Measurements from ENCODE around the gene MBTD1. TPM values are rescaled to one million over a fixed set of nuclear protein-coding genes. Genes with fewer than 3 reads are reported as not detected.
A peak's percentile ranks its signal among the peaks of the same experiment; 100 is the strongest.
"Not testable (repeated sequence)": the region's sequence is repeated elsewhere in the genome, so short reads cannot be mapped to it uniquely, and the experiment has no call there.

MBTD1 gene
- total RNA-seq, 1 donor from 2014 or later: 9.3 TPM

DNA sequence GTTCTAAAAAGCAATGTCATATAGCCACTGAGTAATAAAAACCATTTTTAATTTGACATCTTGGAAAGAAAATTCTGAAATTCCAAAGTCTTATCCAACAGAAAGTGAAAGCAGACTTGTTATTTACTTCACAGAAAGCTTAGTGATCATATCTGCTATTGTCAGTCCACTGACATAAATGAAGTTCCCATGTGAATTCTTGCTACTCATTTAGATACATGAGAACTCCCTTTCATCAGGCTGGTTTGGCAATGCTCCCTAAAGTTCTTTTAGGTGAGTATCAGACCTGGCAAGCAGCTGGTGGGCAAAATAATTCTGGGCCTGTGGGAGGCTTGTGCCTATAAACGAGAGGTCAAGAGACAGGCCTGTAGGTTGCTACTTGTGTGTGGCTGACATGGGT lies 70.2 kb downstream of the MBTD1 start:
- DNase-seq (ENCODE audit: low spot score): no peak

DNA sequence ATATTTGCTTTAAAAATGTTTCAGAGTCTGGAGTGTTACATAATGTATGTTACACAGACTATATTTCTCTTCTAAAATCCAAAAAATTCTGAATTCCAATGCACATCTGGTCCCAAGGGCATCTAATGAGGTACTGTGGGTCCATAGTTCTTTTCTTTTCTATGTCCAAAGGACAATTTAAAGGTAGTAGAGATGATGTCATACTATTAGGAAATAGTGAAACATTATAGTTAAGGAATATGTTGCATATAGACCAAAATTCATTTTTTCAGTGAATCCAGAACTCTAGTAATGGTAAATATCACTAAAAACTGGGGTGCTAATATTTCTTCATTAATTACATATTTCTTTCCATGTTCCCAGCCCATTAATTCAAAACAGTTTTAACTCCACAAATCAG lies 70.7 kb downstream of the MBTD1 start:
- no peak for DNase-seq (ENCODE audit: low spot score)

DNA sequence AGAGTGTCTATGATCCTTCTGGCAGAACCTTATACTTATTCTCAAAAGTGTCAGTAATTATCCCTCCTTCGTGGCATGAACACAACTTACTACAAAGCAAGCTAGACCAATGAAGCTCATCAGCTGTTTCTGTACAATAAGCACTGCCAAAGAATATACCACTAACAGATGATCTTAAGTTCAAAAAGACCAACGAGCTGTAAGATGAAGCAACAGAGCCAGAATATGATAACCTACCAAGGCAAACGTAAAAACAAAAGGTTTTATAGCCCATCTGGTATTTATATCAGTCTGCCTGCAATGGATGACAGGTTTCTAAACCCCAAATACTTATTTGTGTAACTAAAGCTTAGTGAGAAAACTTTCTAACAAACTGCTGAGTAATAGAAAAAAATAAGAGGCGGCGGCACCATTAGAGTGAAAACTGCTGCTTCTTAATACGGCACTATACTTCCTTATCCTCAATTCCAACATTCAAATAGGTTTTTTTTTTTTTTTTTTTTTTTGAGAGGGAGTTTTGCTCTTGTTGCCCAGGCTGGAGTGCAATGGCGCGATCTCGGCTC lies 71.5 kb downstream of the MBTD1 start:
- no peak for DNase-seq (ENCODE audit: low spot score)

DNA sequence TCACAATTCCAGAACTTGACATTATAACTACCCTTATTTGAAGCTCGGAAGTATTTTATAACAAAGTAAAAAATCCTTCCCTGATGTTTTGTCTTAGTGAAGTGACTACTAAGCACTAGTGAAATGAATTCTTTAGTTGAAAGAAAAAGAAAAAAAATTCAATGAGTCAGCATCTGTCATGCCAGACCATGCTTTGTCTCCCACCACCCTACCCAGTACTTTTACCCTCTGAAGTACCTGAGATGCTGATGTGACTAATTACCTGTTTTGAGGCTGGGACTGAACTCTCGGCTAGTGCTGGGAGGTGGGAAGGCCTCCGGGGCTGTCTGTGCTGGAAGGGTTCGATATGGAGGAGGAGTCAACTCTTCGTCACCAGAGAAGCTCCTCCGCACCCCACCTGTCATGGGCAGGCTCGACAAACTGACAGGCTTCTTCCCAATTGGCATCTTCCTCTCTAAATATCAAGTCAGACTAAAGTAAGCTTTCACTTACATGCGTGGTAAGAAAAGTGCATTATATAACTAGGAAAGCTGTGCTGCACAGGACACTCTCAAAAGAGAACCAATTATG lies 74.0 kb downstream of the MBTD1 start:
- DNase-seq (ENCODE audit: low spot score): no peak

DNA sequence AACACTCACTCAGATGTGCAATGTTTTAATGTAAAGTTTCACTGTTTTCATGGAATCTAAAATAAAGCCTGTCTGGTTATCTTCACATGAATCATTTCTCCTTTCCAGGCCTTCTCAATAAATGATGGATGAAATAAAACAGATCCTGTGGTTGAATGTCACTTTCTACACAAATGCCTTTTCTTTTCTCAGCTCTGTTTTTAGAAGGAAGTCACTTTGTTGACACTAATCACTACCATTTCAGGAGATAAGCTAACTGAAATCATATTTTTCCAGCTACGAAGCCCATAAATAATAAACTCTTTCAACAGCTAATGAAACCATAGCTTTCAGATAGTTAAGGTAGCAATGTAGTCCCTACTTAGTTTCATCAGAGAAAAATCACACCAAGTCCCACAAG lies 75.7 kb downstream of the MBTD1 start:
- no peak for DNase-seq (ENCODE audit: low spot score)

DNA sequence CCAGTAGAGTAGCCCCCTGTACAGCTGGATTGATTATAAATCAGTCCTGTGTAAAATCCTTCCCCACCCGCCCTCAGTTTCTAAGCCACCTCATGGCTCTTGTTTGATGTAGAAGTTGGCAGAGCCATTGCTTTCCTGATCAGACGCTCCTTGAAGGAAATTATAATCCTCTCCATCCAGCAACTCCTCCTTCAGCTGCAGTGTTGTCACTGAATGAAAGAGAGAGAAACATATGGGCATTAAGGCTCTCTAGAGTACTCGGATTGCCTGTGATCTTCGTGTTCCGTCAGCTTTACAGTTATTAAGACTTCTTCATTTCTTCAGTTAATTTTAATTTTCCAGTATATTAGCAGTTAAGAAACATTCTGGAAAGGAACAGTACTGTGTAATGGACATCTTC lies 79.4 kb downstream of the MBTD1 start:
- no peak for DNase-seq (ENCODE audit: low spot score)

DNA sequence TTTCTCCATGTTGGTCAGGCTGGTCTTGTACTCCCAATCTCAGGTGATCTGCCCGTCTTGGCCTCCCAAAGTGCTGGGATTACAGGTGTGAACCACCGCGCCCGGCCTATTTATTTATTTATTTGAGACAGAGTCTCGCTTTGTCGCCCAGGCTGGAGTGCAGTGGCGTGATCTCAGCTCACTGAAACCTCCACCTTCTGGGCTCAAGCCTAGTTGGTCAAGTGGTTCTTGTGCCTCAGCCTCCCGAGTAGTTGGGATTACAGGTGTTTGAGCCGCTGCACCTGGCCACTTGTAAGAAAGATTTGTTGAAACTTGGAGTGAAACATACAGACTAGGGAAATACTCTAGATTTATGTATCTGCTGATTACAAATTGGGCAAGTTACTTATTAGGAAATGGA lies 87.8 kb downstream of the MBTD1 start:
- DNase-seq (ENCODE audit: low spot score): not testable (repeated sequence)

DNA sequence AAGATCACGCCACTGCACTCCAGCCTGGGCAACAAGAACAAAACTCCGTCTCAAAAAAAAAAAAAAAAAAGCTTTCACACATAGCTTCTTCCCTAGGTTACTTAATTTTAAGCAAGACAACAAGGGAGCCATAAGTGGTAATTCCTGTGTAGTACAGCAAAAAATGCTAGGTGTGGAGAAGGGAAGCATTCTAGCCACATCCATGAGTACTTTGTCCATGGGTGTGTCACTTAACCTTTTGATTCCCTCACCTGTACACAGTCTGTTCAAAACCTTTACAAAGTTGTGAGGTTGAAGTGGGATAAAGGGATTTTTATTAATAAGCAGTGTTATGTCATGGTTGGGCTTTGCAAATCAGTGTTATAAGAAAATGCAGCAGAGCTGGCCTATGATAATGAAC lies 89.1 kb downstream of the MBTD1 start:
- DNase-seq (ENCODE audit: low spot score): no peak

DNA sequence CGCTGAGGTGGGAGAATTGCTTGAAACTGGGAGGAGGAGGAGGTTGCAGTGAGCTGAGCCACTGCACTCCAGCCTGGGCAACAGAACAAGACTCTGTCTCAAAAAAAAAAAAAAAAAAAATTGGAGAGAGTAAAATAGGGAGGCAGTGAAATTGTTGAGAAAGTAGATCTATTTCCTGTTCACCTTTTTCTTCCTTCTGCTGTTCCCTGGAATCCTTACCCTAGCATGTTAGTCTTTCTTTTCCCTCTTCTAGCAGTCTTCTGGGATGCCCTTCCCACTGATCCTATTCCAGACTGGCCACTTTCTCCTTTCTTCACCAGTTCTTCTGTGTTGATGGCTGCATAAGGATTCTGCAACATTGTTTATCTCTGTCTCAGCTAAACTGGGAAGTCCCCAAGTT lies 90.5 kb downstream of the MBTD1 start:
- no peak for DNase-seq (ENCODE audit: low spot score)

DNA sequence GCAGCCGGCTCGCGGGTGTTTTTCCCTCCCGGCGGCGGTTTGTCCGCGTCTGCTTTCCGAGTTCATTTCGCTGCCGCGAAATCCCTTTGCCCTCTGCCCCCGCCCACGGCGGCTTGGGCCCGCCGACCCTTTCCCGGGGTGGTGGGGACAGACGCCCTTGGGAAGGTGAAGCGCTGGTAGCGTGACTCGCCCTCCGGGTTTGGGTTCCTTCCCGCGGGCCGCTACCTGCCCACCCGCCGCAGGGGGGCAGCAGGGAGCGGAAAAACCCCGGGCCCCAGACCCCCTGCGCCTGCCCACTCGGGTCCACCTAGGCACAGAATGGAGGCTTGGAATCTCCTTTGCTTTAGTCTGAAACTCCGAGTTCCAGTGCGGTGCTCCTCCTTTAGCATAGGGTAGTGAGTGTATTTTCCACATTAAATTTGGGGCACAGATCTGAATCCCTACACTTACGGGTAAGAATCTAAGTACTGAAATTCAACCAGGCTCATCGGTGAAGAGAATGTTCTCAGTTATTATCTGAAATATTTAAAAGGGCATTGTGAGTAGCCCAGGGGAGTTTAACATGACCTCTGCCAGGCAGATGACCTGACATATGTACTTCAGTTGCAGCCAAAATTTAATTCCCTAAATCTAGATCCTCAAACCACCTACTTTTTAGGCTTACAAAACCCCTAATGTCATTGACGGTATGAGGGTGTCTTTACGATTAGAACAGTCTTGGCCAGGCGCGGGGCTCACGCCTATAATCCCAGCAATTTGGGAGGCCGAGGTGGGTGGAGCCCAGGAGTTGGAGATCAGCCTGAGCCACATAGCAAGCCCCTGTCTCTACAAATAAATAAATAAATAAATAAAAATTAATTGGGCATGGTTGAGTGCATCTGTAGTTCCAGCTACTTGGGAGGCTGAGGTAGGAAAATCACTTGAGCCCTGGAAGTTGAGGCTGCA lies 92.6 kb downstream of the MBTD1 start:
- DNase-seq (ENCODE audit: low spot score): peak; percentile 89

DNA sequence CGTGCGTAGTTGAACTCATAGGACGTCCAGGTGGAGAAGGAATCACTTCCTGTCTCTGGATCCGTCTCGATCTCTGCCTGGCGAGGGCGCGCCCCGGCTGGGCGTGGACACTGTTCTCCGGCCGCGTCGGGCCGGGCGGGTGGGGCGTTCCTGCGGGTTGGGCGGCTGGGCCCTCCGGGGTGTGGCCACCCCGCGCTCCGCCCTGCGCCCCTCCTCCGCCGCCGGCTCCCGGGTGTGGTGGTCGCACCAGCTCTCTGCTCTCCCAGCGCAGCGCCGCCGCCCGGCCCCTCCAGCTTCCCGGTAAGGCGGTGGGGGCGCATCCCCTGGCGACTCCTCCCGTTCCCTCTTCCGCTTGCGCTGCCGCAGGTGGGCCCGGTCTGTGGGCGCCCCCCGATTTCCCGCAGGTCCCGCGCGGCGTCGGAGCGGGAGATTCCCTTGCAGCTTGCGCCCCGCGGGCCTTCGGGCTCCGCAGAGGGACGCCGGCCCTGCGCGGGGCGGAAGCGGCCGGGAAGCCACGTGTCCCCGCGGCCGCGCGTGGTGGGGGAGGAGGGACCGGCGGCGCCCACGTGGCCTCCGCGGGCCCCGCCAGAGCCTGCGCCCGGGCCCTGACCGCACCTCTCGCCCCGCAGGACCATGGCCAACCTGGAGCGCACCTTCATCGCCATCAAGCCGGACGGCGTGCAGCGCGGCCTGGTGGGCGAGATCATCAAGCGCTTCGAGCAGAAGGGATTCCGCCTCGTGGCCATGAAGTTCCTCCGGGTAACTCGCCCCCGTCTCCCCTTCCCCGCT lies 93.5 kb downstream of the MBTD1 start, which contains the start of gene NME2:
TSS of gene NME2 (plus strand) at position 214 of the 789 bp plus-strand sequence. CDS start at position 634, 420 bp downstream.
- peak; percentile 98 for DNase-seq (ENCODE audit: low spot score)

DNA sequence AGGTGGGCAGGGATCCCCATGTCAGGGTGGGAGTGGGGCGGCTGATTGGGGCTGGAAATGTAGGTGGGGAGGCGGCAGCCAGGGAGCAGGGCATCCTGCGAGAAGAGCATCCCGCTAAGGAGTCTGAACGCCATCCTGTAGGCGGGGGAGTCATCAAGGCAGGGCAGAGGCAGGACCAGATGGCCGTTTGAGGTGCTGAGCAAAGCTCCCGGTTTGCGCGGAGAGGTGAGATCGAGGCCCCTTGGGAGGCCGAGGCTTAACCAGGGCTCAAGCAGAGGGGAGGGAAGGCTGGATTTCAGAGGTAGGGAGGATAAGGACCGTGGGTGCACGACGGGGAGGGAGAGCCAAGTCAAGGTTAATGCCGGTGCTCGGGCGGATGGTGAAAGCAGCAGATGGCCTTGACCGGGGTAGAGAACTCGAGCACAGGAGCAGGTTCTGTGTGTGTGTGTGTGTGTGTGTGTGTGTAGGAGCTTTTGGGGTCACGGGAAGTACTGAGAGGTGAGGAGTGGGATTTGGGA lies 94.1 kb downstream of the MBTD1 start:
- peak; percentile 88 for DNase-seq (ENCODE audit: low spot score)

DNA sequence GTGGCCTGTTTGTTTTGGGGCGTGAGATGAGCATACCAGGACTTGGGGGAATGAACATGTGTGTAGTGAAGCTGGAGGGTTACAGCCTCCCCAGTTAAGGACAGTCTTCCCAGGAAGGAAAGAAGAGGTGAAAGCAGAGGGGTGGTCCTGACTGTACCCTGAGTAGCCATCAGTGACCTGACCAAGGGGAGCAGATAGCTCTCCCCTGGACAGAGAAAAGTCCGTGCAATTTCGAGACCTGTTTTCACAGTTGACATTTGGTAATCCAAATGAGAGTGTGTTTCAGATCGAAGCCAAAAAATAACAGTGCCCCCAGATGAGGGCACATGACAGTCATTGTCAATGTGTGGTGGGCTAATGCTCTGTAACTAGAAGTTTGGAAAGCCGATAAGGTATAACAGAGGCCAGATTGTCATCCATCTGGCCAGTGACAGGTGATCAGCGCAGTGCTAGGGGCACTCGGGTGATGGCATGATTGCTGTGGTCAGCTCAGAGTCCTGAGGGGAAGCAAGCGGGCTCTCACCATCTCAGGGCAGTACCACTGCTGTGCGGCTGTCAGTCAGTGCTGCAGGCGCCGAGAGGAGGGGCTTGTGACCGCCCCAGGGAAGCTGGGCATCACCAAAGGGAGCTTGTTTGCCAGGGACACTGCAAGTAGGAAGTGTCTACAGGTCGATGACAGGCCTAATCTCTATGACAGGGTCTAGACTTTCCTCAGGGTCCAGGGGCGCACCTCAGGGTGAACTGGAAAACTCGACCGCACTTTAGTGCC lies 94.8 kb downstream of the MBTD1 start:
- DNase-seq (ENCODE audit: low spot score): no peak

DNA sequence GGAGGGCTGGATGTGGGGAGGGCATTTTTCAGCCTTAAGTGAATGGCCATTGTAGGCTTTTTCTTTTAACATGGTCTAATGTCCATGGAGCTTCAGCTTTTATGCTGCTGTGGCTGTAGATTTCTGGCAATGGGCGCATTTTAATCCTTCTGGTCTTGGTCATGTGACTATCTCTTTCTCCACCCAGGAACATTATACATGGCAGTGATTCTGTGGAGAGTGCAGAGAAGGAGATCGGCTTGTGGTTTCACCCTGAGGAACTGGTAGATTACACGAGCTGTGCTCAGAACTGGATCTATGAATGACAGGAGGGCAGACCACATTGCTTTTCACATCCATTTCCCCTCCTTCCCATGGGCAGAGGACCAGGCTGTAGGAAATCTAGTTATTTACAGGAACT lies 98.3 kb downstream of the MBTD1 start:
- no peak for DNase-seq (ENCODE audit: low spot score)

DNA sequence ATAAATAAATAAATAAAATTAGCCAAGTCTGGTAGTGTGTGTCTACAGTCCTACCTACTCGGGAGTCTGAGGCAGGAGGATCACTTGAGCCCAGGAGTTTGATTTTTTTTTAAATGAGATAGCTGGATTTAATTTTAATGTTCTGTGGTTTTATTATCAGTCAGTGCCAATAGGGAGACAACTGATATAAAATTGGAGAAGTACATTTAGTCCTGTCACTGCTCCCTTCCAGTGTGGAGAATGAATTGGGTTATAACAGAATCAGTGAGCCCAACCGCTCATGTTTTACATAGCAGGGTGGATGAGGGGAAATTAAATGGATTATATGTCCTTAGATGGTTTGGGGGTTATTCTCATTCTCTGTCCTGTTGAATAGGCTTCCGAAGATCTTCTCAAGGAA lies 100.2 kb downstream of the MBTD1 start:
- no peak for DNase-seq (ENCODE audit: low spot score)

DNA sequence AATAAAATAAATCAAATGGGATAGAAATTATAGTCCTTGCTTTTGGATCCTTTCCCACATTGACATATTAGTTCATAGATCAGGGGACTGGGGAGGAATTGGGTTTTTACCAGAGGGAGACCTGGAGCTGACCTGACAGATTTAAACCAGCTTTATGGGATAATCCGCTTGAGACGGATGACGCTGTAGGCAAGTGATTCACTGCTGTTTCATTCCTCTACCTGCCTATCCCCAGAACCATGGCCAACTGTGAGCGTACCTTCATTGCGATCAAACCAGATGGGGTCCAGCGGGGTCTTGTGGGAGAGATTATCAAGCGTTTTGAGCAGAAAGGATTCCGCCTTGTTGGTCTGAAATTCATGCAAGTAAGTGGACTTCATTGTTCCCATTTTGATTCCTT lies 104.4 kb downstream of the MBTD1 start:
- DNase-seq (ENCODE audit: low spot score): no peak

DNA sequence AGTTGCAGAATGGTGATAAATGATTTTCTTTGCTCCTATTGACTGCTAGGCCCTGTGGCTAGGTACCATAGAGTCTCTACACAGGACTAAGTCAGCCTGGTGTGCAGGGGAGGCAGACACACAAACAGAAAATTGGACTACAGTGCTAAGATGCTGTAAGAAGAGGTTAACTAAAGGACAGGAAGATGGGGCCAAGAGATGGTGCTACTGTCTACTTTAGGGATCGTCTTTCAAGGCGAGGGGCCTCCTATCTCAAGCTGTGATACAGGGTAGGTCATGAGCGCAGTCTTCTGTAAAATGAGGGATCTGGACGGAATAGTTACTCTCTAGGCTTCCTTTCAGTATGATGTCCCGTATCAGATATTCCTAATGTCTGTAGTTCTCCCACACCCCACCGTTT lies 105.7 kb downstream of the MBTD1 start:
- DNase-seq (ENCODE audit: low spot score): no peak

DNA sequence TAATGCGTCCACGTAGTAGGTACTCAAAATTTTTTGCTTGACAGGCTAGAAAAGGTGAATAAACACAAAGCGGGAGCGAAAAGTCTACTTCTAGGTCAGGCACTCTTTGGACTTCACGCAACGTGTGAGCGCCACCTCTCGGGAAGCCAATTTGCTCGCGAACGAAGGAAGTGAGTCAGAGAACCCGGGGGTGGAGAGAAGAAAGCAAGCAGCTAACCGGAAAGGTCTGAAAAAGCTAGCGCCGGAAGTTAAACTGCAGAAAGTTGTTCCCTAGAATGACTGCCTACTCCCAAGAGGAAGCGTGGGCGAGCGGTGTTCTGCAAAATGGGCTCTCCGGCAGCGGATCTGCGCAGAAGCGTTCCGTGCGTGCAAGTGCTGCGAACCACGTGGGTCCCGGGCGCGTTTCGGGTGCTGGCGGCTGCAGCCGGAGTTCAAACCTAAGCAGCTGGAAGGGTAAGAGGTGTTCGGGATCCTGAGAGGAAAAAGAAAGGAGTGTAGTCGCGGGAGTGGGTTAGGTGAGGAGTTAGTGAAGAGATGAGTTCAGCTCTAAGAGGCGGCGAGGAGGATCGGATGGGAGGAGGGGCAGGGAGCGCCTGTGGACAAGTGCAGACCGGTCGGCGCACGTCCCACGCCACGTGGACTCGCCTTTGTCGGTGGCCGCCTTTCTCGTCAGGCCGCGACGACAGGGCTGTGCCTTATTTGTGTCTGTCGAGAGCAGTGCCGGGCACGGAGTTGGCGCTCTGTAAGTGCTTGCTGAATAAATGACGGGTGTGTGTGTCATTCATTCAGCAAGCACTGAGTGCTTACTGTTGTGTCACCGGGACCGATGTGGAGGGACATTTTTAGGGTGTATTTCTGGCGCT lies 106.4 kb downstream of the MBTD1 start, which contains the start of gene NME1:
TSS of gene NME1 (plus strand) at position 350 of the 863 bp plus-strand sequence. CDS start 2,096 bp downstream, outside the sequence.
- peak; percentile 98 for DNase-seq (ENCODE audit: low spot score)

DNA sequence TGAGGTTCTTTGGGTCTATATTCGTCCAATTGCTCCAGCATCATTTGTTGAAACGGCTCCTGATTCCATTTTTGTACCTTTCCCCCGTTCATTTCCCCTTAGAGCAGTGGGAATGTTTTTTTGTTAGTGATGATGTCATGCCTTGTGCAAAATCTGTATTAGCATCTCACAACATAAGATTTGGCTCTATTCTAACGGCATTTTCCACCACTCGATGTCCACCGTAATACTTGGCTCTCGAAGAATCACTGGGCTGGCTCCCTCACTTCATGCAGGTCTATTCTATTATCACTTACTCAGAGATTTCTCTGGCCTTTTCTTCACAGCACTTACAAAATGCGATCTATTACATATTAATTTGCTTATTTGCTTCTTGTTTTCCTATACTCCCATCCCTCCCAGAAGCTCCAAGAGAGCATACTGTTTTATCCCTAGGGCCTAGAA lies 107.1 kb downstream of the MBTD1 start:
- no peak for DNase-seq (ENCODE audit: low spot score)

All from mesenteric fat pad (tissue), 1 donor.